Measurements from ENCODE around the gene GPN2. TPM values are rescaled to one million over a fixed set of nuclear protein-coding genes. Genes with fewer than 3 reads are reported as not detected.
A peak's percentile ranks its signal among the peaks of the same experiment; 100 is the strongest.

Gene GPN2
- polyA plus RNA-seq, 2 of the 4 experiments (the other 2 are of a cell fraction), result 16.9 to 18.1 TPM

DNA sequence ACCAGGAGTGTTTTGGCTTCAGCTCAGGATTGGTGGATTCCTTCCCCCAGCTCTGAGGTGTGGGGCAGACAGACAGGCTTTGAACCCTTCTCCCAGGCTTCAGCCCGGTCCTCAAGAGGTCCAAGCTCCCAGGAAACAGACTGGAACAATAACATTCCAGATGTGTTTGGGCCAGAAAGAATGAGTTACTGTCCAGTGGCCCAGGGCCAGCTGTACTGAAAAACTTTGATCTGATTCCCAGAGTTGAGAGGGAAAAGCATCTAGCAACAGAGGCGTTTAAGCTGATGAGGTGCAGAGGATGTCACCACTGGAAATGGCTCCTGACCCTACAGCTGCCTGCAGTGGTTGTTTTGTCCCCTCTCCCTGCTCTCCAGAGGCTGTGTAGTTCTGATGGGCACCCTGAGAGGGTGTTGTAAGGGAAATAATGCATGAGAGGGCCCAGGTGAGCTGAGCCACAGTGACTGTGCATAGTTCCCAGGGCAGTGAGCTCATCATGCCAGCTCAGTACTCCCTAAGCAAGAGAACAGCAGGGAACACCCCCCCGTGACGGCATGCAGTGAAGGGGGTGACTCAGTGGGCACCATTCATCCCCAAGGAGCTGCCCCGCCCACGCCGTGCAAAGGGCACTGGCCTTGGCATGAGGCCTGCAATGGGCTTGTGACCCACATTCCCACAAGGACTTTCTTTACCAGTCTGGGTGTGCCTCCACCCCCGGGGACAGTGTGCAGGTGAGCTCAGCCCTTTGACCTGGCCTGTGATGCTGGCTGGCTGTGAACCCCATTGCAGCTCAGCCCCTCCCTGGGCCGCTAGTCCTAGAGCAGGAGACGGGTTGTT, 40.9 kb downstream of the GPN2 start:
- H3K9me3 ChIP-seq, result no peaks in the 10 kb centered on the region
- ChIA-PET CTCF (interaction anchor here (0.7 to 5.3 kb wide), 15 partner anchors 12 to 246 kb away, joined by 3 to 57 read pairs (median 5); partner anchors contain the start of genes SFN and ZDHHC18), POLR2A (interaction anchor here (0.9 to 1.5 kb wide), 5 partner anchors 14 to 51 kb away, joined by 3 to 18 read pairs (median 5); partner anchors contain the start of genes GPATCH3, GPN2, SFN and ZDHHC18)
- peaks cover 54% of the 10 kb centered on the region for H3K4me1 ChIP-seq
- 0% methylated on average over 6 of the region's 10 CpGs for WGBS (ENCODE audit: missing lambda C conversion rate)
- H3K27ac ChIP-seq, result peak overlapping the region; percentile 94 to 97
- FAIRE-seq (no peak), ATAC-seq (peak; percentile 87 to 90), DNase-seq (ENCODE audit: low read depth in 1 of 2, low spot score in 1 of 2) (peak; percentile 84 to 95)
- H3K4me2 ChIP-seq, result peak overlapping the region; percentile 63
- no peak overlapping the region for H3K4me3 ChIP-seq
- TF ChIP-seq BHLHE40 (IDR thresholded peaks at IDR 0.05; ENCODE audit: low read depth, low read length) (no peak), HES2 (IDR thresholded peaks at IDR 0.05) (no peak), HOXB5 (CRISPR knock-in tag; IDR thresholded peaks at IDR 0.05) (0 out of 2 replicates have a peak, but pooled peaks have one; percentile 63), JUN (IDR thresholded peaks at IDR 0.05) (peak in 1 of 2 experiments; percentile 40; a peak in 1 of 5 replicates), NR3C1 (IDR thresholded peaks at IDR 0.05) (no peak), RAD21 (conservative IDR thresholded peaks at IDR 0.05 in 1 of 2, IDR thresholded peaks at IDR 0.05 in 1 of 2) (no peak), HDAC2 (IDR thresholded peaks at IDR 0.05) (no peak), KDM5A (IDR thresholded peaks at IDR 0.05) (no peak), NFE2L2 (conservative IDR thresholded peaks at IDR 0.05; ENCODE audit: low read length) (peak; percentile 97), HOXB13 (CRISPR knock-in tag; IDR thresholded peaks at IDR 0.05; ENCODE audit: low read depth) (peak; percentile 71; the same call in 1 of the 2 replicates), HMGXB4 (CRISPR knock-in tag; IDR thresholded peaks at IDR 0.05; ENCODE audit: borderline replicate concordance) (no peak), EHF (CRISPR knock-in tag; IDR thresholded peaks at IDR 0.05) (no peak; the same call in 1 of the 2 replicates), EP300 (IDR thresholded peaks at IDR 0.05) (peak; percentile 31 to 66; a peak in 2 of 5 replicates), RFX5 (IDR thresholded peaks at IDR 0.05) (no peak), SREBF2 (IDR thresholded peaks at IDR 0.05) (no peak), POLR2AphosphoS2 (conservative IDR thresholded peaks at IDR 0.05; ENCODE audit: low read length) (no peak), CHD2 (IDR thresholded peaks at IDR 0.05; ENCODE audit: low read length, partially characterized antibody) (no peak), EHMT2 (IDR thresholded peaks at IDR 0.05; ENCODE audit: low read depth) (no peak), JUNB (IDR thresholded peaks at IDR 0.05) (peak; percentile 29; the same call in 1 of the 2 replicates), CBX8 (IDR thresholded peaks at IDR 0.05) (no peak), FOSB (CRISPR knock-in tag; IDR thresholded peaks at IDR 0.05) (no peak; the same call in 1 of the 2 replicates), E2F6 (IDR thresholded peaks at IDR 0.05; ENCODE audit: borderline replicate concordance, low read depth) (no peak), MAFK (IDR thresholded peaks at IDR 0.05; ENCODE audit: partially characterized antibody) (peak; percentile 98), USF2 (IDR thresholded peaks at IDR 0.05) (peak; percentile 57; the same call in 1 of the 2 replicates), ZNF302 (CRISPR knock-in tag; IDR thresholded peaks at IDR 0.05) (no peak), PHF8 (IDR thresholded peaks at IDR 0.05; ENCODE audit: borderline replicate concordance, low read depth) (no peak), TP53 (CRISPR knock-in tag; IDR thresholded peaks at IDR 0.05) (peak; percentile 61; the same call in 1 of the 2 replicates), FOSL2 (IDR thresholded peaks at IDR 0.05) (peak; percentile 39; the same call in 1 of the 2 replicates), FOSL2 (CRISPR knock-in tag; IDR thresholded peaks at IDR 0.05) (peak; percentile 89), ATOH8 (CRISPR knock-in tag; IDR thresholded peaks at IDR 0.05; ENCODE audit: low read depth) (peak; percentile 66; the same call in 1 of the 2 replicates), GATA3 (IDR thresholded peaks at IDR 0.05; ENCODE audit: borderline replicate concordance) (no peak; the same call in 1 of the 2 replicates), KDM1A (IDR thresholded peaks at IDR 0.05; ENCODE audit: low read depth) (no peak), RCOR1 (IDR thresholded peaks at IDR 0.05; ENCODE audit: low read depth, low read length) (no peak), HEYL (CRISPR knock-in tag; IDR thresholded peaks at IDR 0.05) (no peak)
- TF ChIP-seq, protein P1, sequence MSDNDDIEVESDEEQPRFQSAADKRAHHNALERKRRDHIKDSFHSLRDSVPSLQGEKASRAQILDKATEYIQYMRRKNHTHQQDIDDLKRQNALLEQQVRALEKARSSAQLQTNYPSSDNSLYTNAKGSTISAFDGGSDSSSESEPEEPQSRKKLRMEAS (IDR thresholded peaks at IDR 0.05), result peak; percentile 70
- TF ChIP-seq, protein P2, sequence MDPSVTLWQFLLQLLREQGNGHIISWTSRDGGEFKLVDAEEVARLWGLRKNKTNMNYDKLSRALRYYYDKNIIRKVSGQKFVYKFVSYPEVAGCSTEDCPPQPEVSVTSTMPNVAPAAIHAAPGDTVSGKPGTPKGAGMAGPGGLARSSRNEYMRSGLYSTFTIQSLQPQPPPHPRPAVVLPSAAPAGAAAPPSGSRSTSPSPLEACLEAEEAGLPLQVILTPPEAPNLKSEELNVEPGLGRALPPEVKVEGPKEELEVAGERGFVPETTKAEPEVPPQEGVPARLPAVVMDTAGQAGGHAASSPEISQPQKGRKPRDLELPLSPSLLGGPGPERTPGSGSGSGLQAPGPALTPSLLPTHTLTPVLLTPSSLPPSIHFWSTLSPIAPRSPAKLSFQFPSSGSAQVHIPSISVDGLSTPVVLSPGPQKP (IDR thresholded peaks at IDR 0.05; ENCODE audit: low read depth, low read length), result no peak
